ENCODE results near the gene EIF2S2.
"Not testable (repeated sequence)": the region's sequence is repeated elsewhere in the genome, so short reads cannot be mapped to it uniquely, and the experiment has no call there.

GRCh38 chr20:34132943-34133342 lies 20.9 kb upstream of the EIF2S2 start:
- not testable (repeated sequence) for TF ChIP-seq CTCF (IDR thresholded peaks at IDR 0.05); EZH2 (IDR thresholded peaks at IDR 0.05; ENCODE audit: borderline replicate concordance, insufficient read depth, low read depth, low read length, poor library complexity, severe bottlenecking)
